A549 (cell line): ENCODE data around the gene TXNL4A.

ENCODE experiments used
- BCL3 ChIP-seq: fragments of >200 bp; sonication (Bioruptor Twin); formaldehyde crosslinking; IDR thresholded peaks from 3 replicates; pipeline ENCODE4 v1.6.1; 2016
- CHD2 ChIP-seq: fragments of 150-350 bp; IDR thresholded peaks from 2 replicates; pipeline ENCODE4 v1.6.1; 2014; ENCODE audit warnings: low read length; ENCODE audit not compliant: partially characterized antibody
- CTCF ChIP-seq: fragments of >200 bp; sonication (Bioruptor Twin); formaldehyde crosslinking; IDR thresholded peaks from 3 replicates; pipeline ENCODE4 v1.5.1; 2016
- E2F6 ChIP-seq: IDR thresholded peaks from 2 replicates; pipeline ENCODE4 v1.6.1; 2012; ENCODE audit warnings: low read depth, borderline replicate concordance
- HDAC2 ChIP-seq: fragments of 200-600 bp; sonication (generic); IDR thresholded peaks from 2 replicates; pipeline ENCODE4 v1.6.1; 2016
- JUN ChIP-seq, 2 experiments: fragments of >200 bp; sonication (Bioruptor Twin); formaldehyde crosslinking; IDR thresholded peaks; 2 replicates in 1 of 2; 3 replicates in 1 of 2; pipeline ENCODE4 v1.6.1; 2016 to 2017
- MAFK ChIP-seq: fragments of 450-650 bp; IDR thresholded peaks from 2 replicates; pipeline ENCODE4 v1.6.1; 2014; ENCODE audit not compliant: partially characterized antibody
- MAX ChIP-seq: IDR thresholded peaks from 2 replicates; pipeline ENCODE4 v1.6.1; 2012
- POLR2A ChIP-seq: IDR thresholded peaks from 2 replicates; pipeline ENCODE4 v1.6.1; 2012; ENCODE audit warnings: mild to moderate bottlenecking, low read length
- USF2 ChIP-seq: fragments of 450-650 bp; IDR thresholded peaks from 2 replicates; pipeline ENCODE4 v1.6.1; 2014; ENCODE audit warnings: antibody characterized with exemption

- TF ChIP-seq JUN (IDR thresholded peaks at IDR 0.05) (no peak), POLR2A (no peak), CTCF (no peak), E2F6 (no peak), MAX (no peak), USF2 (no peak), CHD2 (no peak), HDAC2 (no peak), MAFK (no peak), BCL3 (no peak)
These were observed 17.0 kb downstream of the TXNL4A start for GRCh38 chr18:79971211-79971952.
